WTC11 (cell line): ENCODE data around the gene NMRAL1. TPM values are rescaled to one million over a fixed set of nuclear protein-coding genes. Genes with fewer than 3 reads are reported as not detected.

Experiments used
- AR ChIP-seq: fragments of 250-450 bp; sonication (Bioruptor Pico); IDR thresholded peaks from 2 replicates; pipeline ENCODE4 v1.9.0; 2021; ENCODE audit warnings: mild to moderate bottlenecking
- ARID4B ChIP-seq: sonication (generic); formaldehyde crosslinking; IDR thresholded peaks from 2 replicates; pipeline ENCODE4 v1.8.0; 2023; ENCODE audit warnings: missing genetic modification reagents, mild to moderate bottlenecking, borderline replicate concordance
- ATF3 ChIP-seq: sonication (generic); formaldehyde crosslinking; conservative IDR thresholded peaks from 2 replicates; pipeline ENCODE4 v1.8.1; 2022; ENCODE audit warnings: mild to moderate bottlenecking, missing genetic modification reagents
- CBFB ChIP-seq: sonication (generic); formaldehyde crosslinking; IDR thresholded peaks from 2 replicates; pipeline ENCODE4 v1.8.1; 2022; ENCODE audit warnings: mild to moderate bottlenecking, low read depth, missing genetic modification reagents
- CREB1 ChIP-seq: sonication (generic); formaldehyde crosslinking; IDR thresholded peaks from 2 replicates; pipeline ENCODE4 v1.8.0; 2023; ENCODE audit warnings: mild to moderate bottlenecking, missing genetic modification reagents
- ELF4 ChIP-seq: sonication (generic); formaldehyde crosslinking; IDR thresholded peaks from 2 replicates; pipeline ENCODE4 v1.8.1; 2022; ENCODE audit warnings: low read depth, mild to moderate bottlenecking, moderate library complexity, missing genetic modification reagents
- EMX1 ChIP-seq: fragments of 250-450 bp; sonication (Bioruptor Pico); IDR thresholded peaks from 2 replicates; pipeline ENCODE4 v1.8.0; 2021; ENCODE audit warnings: mild to moderate bottlenecking
- ESRRA ChIP-seq: sonication (generic); formaldehyde crosslinking; IDR thresholded peaks from 2 replicates; pipeline ENCODE4 v1.8.1; 2022; ENCODE audit warnings: mild to moderate bottlenecking, missing genetic modification reagents, borderline replicate concordance
- FOXP1 ChIP-seq: sonication (generic); formaldehyde crosslinking; IDR thresholded peaks from 2 replicates; pipeline ENCODE4 v1.8.0; 2022; ENCODE audit warnings: missing genetic modification reagents, mild to moderate bottlenecking, moderate library complexity, borderline replicate concordance
- MXD4 ChIP-seq: fragments of 250-450 bp; sonication (Bioruptor Pico); IDR thresholded peaks from 2 replicates; pipeline ENCODE4 v1.8.0; 2021; ENCODE audit warnings: mild to moderate bottlenecking, moderate library complexity, borderline replicate concordance
- MYBL2 ChIP-seq: sonication (generic); formaldehyde crosslinking; IDR thresholded peaks from 2 replicates; pipeline ENCODE4 v1.8.1; 2023; ENCODE audit warnings: mild to moderate bottlenecking, moderate library complexity, missing genetic modification reagents
- NR2C2 ChIP-seq: sonication (generic); formaldehyde crosslinking; IDR thresholded peaks from 2 replicates; pipeline ENCODE4 v1.8.0; 2022; ENCODE audit warnings: mild to moderate bottlenecking, missing genetic modification reagents
- RELA ChIP-seq: sonication (generic); formaldehyde crosslinking; IDR thresholded peaks from 2 replicates; pipeline ENCODE4 v1.8.1; 2022; ENCODE audit warnings: missing genetic modification reagents, mild to moderate bottlenecking, borderline replicate concordance
- SP1 ChIP-seq: sonication (generic); formaldehyde crosslinking; conservative IDR thresholded peaks from 2 replicates; pipeline ENCODE4 v1.8.1; 2022; ENCODE audit warnings: missing genetic modification reagents
- TCF7 ChIP-seq: sonication (generic); formaldehyde crosslinking; IDR thresholded peaks from 2 replicates; pipeline ENCODE4 v1.8.0; 2022; ENCODE audit warnings: mild to moderate bottlenecking, low read depth, missing genetic modification reagents, moderate library complexity
- ZNF219 ChIP-seq: sonication (generic); formaldehyde crosslinking; IDR thresholded peaks from 2 replicates; pipeline ENCODE4 v1.8.0; 2023; ENCODE audit warnings: missing genetic modification reagents, mild to moderate bottlenecking, borderline replicate concordance
- ZNF317 ChIP-seq: sonication (generic); formaldehyde crosslinking; IDR thresholded peaks from 2 replicates; pipeline ENCODE4 v1.8.1; 2023; ENCODE audit warnings: low read depth, mild to moderate bottlenecking, moderate library complexity, missing genetic modification reagents, borderline replicate concordance
- ZNF416 ChIP-seq: fragments of 250-450 bp; sonication (Bioruptor Pico); IDR thresholded peaks from 2 replicates; pipeline ENCODE4 v1.9.0; 2021; ENCODE audit warnings: mild to moderate bottlenecking, inconsistent platforms
- total RNA-seq: library from RNA; stranded (reverse); gene quantifications from 3 replicates; pipeline ENCODE4 v1.2.3, GENCODE V29; 2021
- TF ChIP-seq, protein P1 (sequence below): sonication (generic); formaldehyde crosslinking; IDR thresholded peaks from 2 replicates; pipeline ENCODE4 v1.8.1; 2022; ENCODE audit warnings: missing genetic modification reagents, borderline replicate concordance
- TF ChIP-seq, protein P2 (sequence below): sonication (generic); formaldehyde crosslinking; IDR thresholded peaks from 2 replicates; pipeline ENCODE4 v1.8.1; 2022; ENCODE audit warnings: mild to moderate bottlenecking, moderate library complexity, missing genetic modification reagents
- TF ChIP-seq, protein P3 (sequence below): sonication (generic); formaldehyde crosslinking; IDR thresholded peaks from 2 replicates; pipeline ENCODE4 v1.8.0; 2022; ENCODE audit warnings: mild to moderate bottlenecking, missing genetic modification reagents
- TF ChIP-seq, protein P4 (sequence below): sonication (generic); formaldehyde crosslinking; IDR thresholded peaks from 2 replicates; pipeline ENCODE4 v1.8.1; 2023; ENCODE audit warnings: mild to moderate bottlenecking, moderate library complexity, missing genetic modification reagents
- TF ChIP-seq, protein P5 (sequence below): sonication (generic); formaldehyde crosslinking; IDR thresholded peaks from 2 replicates; pipeline ENCODE4 v1.8.1; 2023; ENCODE audit warnings: mild to moderate bottlenecking, missing genetic modification reagents

Gene NMRAL1
- total RNA-seq, 1 experiment from 2014 or later, result 68.1 TPM

DNA sequence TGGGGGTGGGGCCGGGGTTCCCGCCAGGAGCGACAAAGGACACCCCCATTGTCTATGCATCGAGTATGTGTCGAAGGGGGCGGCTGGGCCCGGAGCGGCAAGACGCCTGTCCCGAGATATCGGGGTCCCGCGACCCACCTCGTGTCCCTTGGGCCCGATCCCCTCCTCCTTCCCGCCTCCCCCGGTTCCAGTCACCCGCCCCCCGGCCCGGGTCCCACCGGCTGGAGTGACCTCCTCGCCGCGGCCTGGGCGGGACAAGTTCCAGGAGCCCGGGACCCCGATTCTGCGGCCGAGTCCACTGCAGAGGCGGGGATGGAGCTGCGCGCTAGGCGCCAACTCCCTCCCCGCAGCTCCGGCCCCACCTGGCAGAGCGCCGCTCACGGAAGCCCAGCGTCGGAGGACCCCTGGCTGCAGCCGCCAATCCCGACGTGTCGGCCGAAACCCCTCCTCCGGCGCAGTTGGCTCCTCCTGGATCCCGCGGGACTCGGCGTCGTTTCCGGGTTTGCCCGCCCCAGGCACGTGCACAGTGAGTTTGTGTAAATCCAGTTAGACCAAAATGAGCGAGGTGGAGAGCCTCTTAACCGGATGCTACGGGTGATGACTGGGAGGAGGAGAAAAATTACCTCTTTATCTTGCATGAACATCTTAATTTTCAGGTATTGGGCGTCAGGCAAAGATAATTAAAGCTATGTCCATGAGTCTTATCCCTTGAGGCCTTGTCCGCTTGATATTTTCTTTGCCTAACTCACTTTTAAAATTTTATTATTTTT, at the start of gene NMRAL1 (continued):
- peak; percentile 38; the same call in 1 of the 2 replicates for TF ChIP-seq ZNF317
- peak; percentile 66; the same call in 1 of the 2 replicates for TF ChIP-seq NR2C2
- TF ChIP-seq EMX1, result no peak
- TF ChIP-seq, protein P1, sequence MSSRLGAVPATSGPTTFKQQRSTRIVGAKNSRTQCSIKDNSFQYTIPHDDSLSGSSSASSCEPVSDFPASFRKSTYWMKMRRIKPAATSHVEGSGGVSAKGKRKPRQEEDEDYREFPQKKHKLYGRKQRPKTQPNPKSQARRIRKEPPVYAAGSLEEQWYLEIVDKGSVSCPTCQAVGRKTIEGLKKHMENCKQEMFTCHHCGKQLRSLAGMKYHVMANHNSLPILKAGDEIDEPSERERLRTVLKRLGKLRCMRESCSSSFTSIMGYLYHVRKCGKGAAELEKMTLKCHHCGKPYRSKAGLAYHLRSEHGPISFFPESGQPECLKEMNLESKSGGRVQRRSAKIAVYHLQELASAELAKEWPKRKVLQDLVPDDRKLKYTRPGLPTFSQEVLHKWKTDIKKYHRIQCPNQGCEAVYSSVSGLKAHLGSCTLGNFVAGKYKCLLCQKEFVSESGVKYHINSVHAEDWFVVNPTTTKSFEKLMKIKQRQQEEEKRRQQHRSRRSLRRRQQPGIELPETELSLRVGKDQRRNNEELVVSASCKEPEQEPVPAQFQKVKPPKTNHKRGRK (CRISPR knock-in tag), result 0 out of 2 replicates have a peak, but pooled peaks have one; percentile 49
- TF ChIP-seq CBFB, result peak; percentile 88; the same call in 1 of the 2 replicates
- no peak for TF ChIP-seq ESRRA (CRISPR knock-in tag)
- TF ChIP-seq SP1, result peak; percentile 97
- TF ChIP-seq ELF4 (CRISPR knock-in tag), result 0 out of 2 replicates have a peak, but pooled peaks have one; percentile 56
- TF ChIP-seq ZNF416 (CRISPR knock-in tag), result no peak
- TF ChIP-seq CREB1 (CRISPR knock-in tag), result peak; percentile 86
- peak; percentile 96 for TF ChIP-seq FOXP1 (CRISPR knock-in tag)
- TF ChIP-seq TCF7 (CRISPR knock-in tag), result peak; percentile 61; the same call in 1 of the 2 replicates
- TF ChIP-seq AR (CRISPR knock-in tag), result no peak
- TF ChIP-seq ZNF219 (CRISPR knock-in tag), result 0 out of 2 replicates have a peak, but pooled peaks have one; percentile 72
- no peak for TF ChIP-seq MXD4 (CRISPR knock-in tag)
- no peak for TF ChIP-seq ATF3 (CRISPR knock-in tag)
- TF ChIP-seq, protein P2, sequence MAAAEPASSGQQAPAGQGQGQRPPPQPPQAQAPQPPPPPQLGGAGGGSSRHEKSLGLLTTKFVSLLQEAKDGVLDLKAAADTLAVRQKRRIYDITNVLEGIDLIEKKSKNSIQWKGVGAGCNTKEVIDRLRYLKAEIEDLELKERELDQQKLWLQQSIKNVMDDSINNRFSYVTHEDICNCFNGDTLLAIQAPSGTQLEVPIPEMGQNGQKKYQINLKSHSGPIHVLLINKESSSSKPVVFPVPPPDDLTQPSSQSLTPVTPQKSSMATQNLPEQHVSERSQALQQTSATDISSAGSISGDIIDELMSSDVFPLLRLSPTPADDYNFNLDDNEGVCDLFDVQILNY, result peak; percentile 87; the same call in 1 of the 2 replicates
- TF ChIP-seq, protein P3, sequence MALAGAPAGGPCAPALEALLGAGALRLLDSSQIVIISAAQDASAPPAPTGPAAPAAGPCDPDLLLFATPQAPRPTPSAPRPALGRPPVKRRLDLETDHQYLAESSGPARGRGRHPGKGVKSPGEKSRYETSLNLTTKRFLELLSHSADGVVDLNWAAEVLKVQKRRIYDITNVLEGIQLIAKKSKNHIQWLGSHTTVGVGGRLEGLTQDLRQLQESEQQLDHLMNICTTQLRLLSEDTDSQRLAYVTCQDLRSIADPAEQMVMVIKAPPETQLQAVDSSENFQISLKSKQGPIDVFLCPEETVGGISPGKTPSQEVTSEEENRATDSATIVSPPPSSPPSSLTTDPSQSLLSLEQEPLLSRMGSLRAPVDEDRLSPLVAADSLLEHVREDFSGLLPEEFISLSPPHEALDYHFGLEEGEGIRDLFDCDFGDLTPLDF (CRISPR knock-in tag), result peak; percentile 84
- TF ChIP-seq, protein P4, sequence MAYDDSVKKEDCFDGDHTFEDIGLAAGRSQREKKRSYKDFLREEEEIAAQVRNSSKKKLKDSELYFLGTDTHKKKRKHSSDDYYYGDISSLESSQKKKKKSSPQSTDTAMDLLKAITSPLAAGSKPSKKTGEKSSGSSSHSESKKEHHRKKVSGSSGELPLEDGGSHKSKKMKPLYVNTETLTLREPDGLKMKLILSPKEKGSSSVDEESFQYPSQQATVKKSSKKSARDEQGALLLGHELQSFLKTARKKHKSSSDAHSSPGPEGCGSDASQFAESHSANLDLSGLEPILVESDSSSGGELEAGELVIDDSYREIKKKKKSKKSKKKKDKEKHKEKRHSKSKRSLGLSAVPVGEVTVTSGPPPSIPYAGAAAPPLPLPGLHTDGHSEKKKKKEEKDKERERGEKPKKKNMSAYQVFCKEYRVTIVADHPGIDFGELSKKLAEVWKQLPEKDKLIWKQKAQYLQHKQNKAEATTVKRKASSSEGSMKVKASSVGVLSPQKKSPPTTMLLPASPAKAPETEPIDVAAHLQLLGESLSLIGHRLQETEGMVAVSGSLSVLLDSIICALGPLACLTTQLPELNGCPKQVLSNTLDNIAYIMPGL (CRISPR knock-in tag), result peak; percentile 75
- peak; percentile 30; the same call in 1 of the 2 replicates for TF ChIP-seq RELA (CRISPR knock-in tag)
- peak; percentile 76; the same call in 1 of the 2 replicates for TF ChIP-seq ARID4B (CRISPR knock-in tag)
- peak; percentile 91; the same call in 1 of the 2 replicates for TF ChIP-seq MYBL2 (CRISPR knock-in tag)
- TF ChIP-seq, protein P5, sequence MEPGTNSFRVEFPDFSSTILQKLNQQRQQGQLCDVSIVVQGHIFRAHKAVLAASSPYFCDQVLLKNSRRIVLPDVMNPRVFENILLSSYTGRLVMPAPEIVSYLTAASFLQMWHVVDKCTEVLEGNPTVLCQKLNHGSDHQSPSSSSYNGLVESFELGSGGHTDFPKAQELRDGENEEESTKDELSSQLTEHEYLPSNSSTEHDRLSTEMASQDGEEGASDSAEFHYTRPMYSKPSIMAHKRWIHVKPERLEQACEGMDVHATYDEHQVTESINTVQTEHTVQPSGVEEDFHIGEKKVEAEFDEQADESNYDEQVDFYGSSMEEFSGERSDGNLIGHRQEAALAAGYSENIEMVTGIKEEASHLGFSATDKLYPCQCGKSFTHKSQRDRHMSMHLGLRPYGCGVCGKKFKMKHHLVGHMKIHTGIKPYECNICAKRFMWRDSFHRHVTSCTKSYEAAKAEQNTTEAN, result peak; percentile 96
